ENCODE results near the gene KCNJ1. TPM values are rescaled to one million over a fixed set of nuclear protein-coding genes. Genes with fewer than 3 reads are reported as not detected.

Gene KCNJ1
- total RNA-seq, 4 donors from 2014 or later = not detected

DNA sequence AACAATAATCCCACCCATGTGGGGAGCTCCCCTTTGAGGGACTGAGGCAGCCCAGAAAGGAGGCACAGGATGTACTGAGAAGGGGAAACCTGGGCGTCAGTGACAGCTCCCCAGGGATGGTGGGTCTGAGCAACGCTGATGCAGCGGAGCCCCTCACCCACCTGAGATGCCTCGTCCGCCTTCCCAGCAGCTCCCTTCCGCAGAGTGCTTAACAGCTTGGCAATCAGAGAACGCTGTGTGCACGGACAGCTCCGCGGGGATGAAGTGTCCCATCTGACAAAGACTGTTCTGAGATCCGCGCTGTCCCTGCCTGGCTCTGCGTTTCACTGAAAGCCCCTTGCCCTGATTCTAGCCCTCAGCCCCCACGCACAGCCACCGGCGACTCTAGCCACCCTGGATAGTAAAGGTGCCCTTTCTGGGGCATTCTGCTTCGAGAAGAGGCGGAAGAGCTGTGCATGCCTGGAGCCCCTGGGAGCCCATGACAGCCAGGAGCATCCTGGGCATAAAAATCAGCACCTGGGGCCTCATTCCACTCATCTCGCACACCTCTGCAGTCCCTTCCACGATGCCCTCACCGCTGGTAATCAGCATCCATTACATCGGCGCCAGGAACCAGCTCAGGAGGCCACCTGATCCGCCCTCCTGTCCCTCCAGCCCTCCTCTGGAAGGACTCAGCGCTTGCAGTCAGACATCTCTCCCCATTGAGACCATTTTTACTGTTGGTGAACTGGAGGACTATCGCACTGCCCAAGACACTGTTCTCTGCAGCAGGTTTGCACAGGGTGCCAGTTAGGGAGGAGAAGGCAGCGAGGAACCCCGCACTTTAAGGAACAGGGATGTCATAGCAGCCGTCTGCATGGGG is 34.8 kb upstream of the KCNJ1 start:
- TF ChIP-seq, protein P1, sequence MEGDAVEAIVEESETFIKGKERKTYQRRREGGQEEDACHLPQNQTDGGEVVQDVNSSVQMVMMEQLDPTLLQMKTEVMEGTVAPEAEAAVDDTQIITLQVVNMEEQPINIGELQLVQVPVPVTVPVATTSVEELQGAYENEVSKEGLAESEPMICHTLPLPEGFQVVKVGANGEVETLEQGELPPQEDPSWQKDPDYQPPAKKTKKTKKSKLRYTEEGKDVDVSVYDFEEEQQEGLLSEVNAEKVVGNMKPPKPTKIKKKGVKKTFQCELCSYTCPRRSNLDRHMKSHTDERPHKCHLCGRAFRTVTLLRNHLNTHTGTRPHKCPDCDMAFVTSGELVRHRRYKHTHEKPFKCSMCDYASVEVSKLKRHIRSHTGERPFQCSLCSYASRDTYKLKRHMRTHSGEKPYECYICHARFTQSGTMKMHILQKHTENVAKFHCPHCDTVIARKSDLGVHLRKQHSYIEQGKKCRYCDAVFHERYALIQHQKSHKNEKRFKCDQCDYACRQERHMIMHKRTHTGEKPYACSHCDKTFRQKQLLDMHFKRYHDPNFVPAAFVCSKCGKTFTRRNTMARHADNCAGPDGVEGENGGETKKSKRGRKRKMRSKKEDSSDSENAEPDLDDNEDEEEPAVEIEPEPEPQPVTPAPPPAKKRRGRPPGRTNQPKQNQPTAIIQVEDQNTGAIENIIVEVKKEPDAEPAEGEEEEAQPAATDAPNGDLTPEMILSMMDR (IDR thresholded peaks at IDR 0.05) = no peak
- no peak for TF ChIP-seq POLR2A (IDR thresholded peaks at IDR 0.05)
- Histone ChIP-seq H3K27ac (no peak overlapping the region), H3K36me3 (no peaks in the 10 kb centered on the region), H3K27me3 (no peaks in the 10 kb centered on the region), H3K9me3 (no peaks in the 10 kb centered on the region), H3K4me3 (no peak overlapping the region), H3K4me1 (no peaks in the 10 kb centered on the region)
- no peak for DNase-seq
- intact Hi-C loops (cut with DNase I; ENCODE audit: low total_unique reads) = no loop called here

DNA sequence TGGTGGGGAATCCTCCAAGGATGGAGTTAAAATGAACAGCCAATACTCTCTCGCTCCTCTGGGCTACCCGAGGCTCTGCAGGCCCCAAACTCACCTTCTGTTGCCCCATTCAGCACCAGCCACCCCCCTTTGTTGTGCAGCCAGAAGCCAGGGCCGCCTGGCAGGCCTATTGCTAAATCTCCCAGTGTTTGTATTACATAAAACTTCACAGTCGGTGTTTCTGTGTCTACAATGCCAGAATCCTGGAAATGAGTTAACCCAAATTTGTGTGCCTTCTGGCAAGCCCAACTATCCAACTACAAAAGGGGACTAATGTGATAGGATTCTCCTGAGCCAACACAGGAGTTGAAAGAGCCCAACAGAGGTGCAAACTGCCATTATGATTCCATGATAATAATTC is 33.4 kb upstream of the KCNJ1 start:
- H3K4me1 ChIP-seq = no peaks in the 10 kb centered on the region
- DNase-seq = no peak
- no peak overlapping the region for H3K4me3 ChIP-seq
- H3K27me3 ChIP-seq = no peaks in the 10 kb centered on the region
- intact Hi-C loops (cut with DNase I; ENCODE audit: low total_unique reads) = no loop called here
- no peaks in the 10 kb centered on the region for H3K9me3 ChIP-seq
- TF ChIP-seq POLR2A (IDR thresholded peaks at IDR 0.05) = no peak
- TF ChIP-seq, protein P1 (IDR thresholded peaks at IDR 0.05) = no peak
- H3K27ac ChIP-seq = no peak overlapping the region
- no peaks in the 10 kb centered on the region for H3K36me3 ChIP-seq

DNA sequence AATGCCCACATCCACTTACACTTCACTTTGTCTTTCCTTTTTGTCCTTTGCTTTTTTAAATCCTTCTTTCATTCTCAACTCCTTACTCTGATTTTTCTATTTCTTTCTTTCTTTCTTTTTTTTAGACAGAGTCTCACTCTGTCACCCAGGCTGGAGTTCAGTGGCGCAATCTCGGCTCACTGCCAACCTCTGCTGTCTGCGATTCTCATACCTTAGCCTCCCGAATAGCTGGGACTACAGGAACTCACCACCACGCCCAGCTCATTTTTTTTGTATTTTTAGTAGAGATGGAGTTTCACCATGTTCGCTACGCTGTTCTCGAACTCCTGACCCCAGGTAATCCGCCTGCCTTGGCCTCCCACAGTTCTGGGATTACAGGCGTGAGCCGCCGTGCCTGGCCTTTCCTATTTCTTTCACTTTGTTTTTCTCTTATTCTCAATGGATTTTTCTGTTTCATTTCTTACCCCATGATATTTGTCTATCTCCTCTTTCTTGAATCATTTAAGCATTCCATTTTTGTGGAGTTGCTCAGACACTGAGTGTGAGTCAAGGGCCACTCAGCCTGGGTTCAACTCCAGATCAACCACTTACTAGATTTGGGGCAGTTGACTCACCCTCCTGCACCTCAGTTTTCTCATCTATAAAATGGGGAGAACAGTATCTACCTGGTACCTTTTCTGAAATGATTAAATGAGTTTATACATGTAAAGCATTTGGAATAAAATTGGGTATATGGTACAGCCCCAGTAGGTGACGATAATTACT is 31.7 kb upstream of the KCNJ1 start:
- H3K9me3 ChIP-seq = no peaks in the 10 kb centered on the region
- no peaks in the 10 kb centered on the region for H3K36me3 ChIP-seq
- intact Hi-C loops (cut with DNase I; ENCODE audit: low total_unique reads) = no loop called here
- DNase-seq = no peak
- H3K27ac ChIP-seq = no peak overlapping the region
- no peaks in the 10 kb centered on the region for H3K27me3 ChIP-seq
- H3K4me3 ChIP-seq = no peak overlapping the region
- no peaks in the 10 kb centered on the region for H3K4me1 ChIP-seq
- no peak for TF ChIP-seq POLR2A (IDR thresholded peaks at IDR 0.05)
- TF ChIP-seq, protein P1 (IDR thresholded peaks at IDR 0.05) = no peak

DNA sequence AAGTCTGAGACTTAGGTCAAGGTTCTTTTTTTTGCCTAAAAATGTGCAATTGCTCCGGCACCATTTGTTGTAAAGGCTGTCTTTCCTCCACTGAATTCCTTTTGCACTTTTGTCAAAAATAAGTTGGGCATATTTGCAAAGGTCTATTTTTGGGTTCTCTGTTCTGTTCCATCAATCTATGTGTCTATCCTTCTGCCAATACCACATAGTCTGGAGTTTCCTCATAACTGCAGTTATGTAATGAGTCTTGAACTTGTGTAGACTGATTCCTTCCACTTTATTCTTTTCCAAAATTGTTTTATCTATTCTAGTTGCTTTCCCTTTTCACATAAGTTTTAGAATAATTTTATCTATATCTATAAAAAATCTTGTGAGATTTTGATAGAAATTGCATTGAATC is 30.7 kb upstream of the KCNJ1 start:
- intact Hi-C loops (cut with DNase I; ENCODE audit: low total_unique reads) = no loop called here
- DNase-seq = no peak
- no peaks in the 10 kb centered on the region for H3K36me3 ChIP-seq
- H3K27ac ChIP-seq = no peak overlapping the region
- TF ChIP-seq POLR2A (IDR thresholded peaks at IDR 0.05) = no peak
- TF ChIP-seq, protein P1 (IDR thresholded peaks at IDR 0.05) = no peak
- no peaks in the 10 kb centered on the region for H3K9me3 ChIP-seq
- no peaks in the 10 kb centered on the region for H3K4me1 ChIP-seq
- H3K27me3 ChIP-seq = no peaks in the 10 kb centered on the region
- H3K4me3 ChIP-seq = no peak overlapping the region

DNA sequence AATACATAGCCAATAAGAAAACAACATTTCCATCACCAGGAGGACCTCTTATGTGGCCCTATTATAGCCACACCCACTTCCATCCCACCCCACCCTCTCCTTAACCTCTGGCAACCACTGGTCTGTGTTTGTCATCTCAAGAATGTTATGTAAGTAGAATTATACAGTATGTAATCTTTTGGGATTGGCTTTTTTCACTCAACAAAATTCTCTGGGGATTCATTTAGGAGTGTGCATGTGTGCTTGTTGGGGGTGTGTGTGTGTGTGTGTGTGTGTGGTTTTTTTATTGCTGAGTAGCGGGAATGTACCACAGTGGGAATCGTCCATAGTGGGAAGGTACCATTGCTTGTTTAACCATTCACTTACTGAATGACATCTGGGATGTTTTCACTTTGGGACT is 29.3 kb upstream of the KCNJ1 start:
- Histone ChIP-seq H3K4me1 (peaks cover 0 to 2% of the 10 kb centered on the region in 2 donors), H3K4me3 (no peak overlapping the region), H3K27ac (no peak overlapping the region), H3K27me3 (no peaks in the 10 kb centered on the region), H3K36me3 (no peaks in the 10 kb centered on the region), H3K9me3 (no peaks in the 10 kb centered on the region)
- TF ChIP-seq, protein P1 (IDR thresholded peaks at IDR 0.05) = no peak
- TF ChIP-seq POLR2A (IDR thresholded peaks at IDR 0.05) = no peak
- intact Hi-C loops (cut with DNase I; ENCODE audit: low total_unique reads) = no loop called here
- no peak for DNase-seq
